Head of caudate nucleus (tissue), 42 donors: ENCODE data around the gene MTF1.

Experiments
- DNase-seq, 42 donors: peaks; one replicate each; pipeline versions ENCODE4 v3.0.0 to v3.0.0-alpha.2; 2020 to 2021; ENCODE audit warnings: mixed read lengths in 7 of 42
- intact Hi-C: fragments of 100-400 bp; cut with DNase I; formaldehyde crosslinking; loops from one replicate; pipeline ENCODE4 v1.15.0; 2022

Gene MTF1

DNA sequence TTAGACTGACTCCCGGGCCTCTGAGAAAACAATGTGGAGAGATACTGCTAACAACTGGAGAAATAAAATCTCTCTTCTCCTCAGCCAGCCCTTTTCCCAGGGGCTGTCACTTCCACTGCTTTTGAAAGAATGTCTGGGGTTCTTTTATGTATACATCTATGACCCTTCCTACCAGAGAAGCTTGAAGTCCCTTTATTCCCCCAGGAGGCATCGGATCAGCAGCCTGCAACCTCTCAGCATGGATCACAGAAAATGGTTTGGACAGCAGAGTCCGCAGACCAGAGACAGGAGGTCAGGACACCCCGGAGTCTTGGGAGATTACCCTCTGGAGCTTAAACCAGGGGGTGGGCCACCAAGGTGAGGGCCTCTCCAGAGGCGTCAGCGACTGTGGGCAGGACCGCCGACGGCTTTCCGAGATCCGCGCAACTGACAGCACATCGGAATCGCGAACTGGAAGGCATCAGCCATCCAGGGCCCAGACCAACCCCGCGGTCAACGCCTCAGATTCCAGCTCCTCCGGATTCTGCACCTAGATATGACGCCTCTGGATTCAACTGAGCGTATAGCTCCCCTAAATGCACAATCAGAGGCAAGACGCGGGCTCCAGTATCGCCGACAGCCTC is 95.5 kb downstream of the MTF1 start:
- DNase-seq = peak in 3 of 42 donors; percentile 18 to 63 (median 32)

DNA sequence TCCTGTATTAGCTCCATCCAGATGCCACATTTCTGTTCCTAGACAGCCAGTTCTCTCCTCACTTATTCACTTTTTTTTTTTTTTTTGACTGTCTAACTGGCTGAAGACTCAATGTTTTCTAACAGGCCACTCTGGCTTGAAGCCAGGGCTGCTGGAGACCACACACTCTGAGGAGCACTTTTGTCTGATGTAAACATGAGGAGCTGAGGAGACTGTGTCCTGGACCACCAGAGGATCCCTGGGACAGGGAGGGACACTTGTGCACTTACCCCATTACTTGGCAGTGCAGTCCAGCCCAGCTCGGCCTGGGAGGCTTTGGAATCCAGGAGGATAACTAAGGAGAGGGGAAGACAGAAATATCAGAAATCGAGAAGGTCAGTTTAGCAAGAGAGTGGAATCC is 96.9 kb downstream of the MTF1 start:
- no peak for DNase-seq
- intact Hi-C loops = no loop called here

More for the DNA sequence above, 95.5 kb downstream of the MTF1 start:
- intact Hi-C loops = no loop called here

DNA sequence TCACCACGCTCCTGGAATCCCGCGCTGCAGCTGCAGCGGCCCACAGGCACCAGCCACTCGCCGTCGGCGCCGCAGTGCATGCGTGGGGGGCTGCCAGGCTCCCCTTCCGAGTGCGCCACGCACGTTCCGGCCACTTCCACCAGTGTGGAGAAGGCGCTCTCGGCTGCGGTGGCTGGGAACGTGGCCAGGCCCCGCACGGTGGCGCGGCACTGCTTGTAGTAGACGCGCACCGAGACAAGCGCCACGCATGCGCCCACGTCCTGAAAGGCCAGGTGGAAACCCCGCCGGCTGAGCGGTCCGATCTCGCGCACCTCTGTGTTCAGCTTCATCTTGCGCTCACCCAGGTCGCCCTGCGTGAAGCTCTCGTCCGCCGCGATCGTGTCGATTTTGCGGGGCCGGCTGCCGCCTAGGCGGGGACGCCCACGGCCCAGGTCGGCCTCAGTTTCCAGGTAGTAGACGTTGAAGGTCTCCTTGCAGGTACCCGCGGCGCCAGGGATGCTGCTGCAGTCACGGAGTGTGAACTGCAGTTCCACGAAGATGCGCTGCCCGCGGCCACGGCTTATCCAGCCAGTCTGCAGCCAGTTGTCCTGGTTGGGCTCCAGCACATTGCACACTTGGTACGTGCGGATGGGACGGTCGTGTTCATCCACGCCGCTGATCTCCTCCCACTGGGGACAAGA is 97.8 kb downstream of the MTF1 start:
- peak in 11 of 42 donors; percentile 22 to 54 (median 39) for DNase-seq
- intact Hi-C loops = no loop called here
